HG03097 (cell line): ENCODE results near the gene STAT6.

Source experiments
- ATAC-seq: cut with Tn5 transposase; IDR thresholded peaks from one replicate; pipeline ENCODE4 v1.9.1; 2021; ENCODE audit not compliant: unreplicated experiment, low FRiP score

Gene STAT6

GRCh38 chr12:57111031-57111734 lies at the start of gene STAT6:
STAT6 (minus strand) TSS chr12:57111362; CDS start chr12:57108278, 3,084 bp downstream.
- ATAC-seq, result peak; percentile 39

GRCh38 chr12:57160741-57161140 lies 49.6 kb upstream of the STAT6 start:
- ATAC-seq, result no peak

- no peak for ATAC-seq
Observed at GRCh38 chr12:57160040-57160439, 48.9 kb upstream of the STAT6 start.

GRCh38 chr12:57159311-57159710 lies 48.1 kb upstream of the STAT6 start:
- ATAC-seq, result no peak

- no peak for ATAC-seq
Observed at GRCh38 chr12:57158665-57159064, 47.5 kb upstream of the STAT6 start.

- no peak for ATAC-seq
Observed at GRCh38 chr12:57158186-57158585, 47.0 kb upstream of the STAT6 start.

GRCh38 chr12:57157588-57158173 lies 46.5 kb upstream of the STAT6 start:
- ATAC-seq, result no peak

- no peak for ATAC-seq
Observed at GRCh38 chr12:57156701-57157403, 45.7 kb upstream of the STAT6 start.

GRCh38 chr12:57154804-57155434 lies 43.8 kb upstream of the STAT6 start:
- ATAC-seq, result no peak

GRCh38 chr12:57154076-57154475 lies 42.9 kb upstream of the STAT6 start:
- no peak for ATAC-seq

- ATAC-seq, result no peak
Observed at GRCh38 chr12:57153415-57153997, 42.3 kb upstream of the STAT6 start.

GRCh38 chr12:57152639-57153038 lies 41.5 kb upstream of the STAT6 start:
- ATAC-seq, result no peak

- no peak for ATAC-seq
Observed at GRCh38 chr12:57151741-57152630, 40.8 kb upstream of the STAT6 start.

GRCh38 chr12:57150400-57151000 lies 39.3 kb upstream of the STAT6 start:
- ATAC-seq, result no peak

GRCh38 chr12:57149245-57149900 lies 38.2 kb upstream of the STAT6 start:
- ATAC-seq, result no peak

- no peak for ATAC-seq
Observed at GRCh38 chr12:57148469-57149244, 37.5 kb upstream of the STAT6 start.

- ATAC-seq, result no peak
Observed at GRCh38 chr12:57146961-57147944, 36.1 kb upstream of the STAT6 start, which contains the start of gene LRP1-AS. LRP1-AS (minus strand) TSS chr12:57147619.
